SU-DHL-6 (cell line): ENCODE measurements around the gene SEMA5A.

Source experiments
- H2AFZ ChIP-seq: fragments of 200-600 bp; sonication (generic); 2 replicates; pipeline ENCODE4 v1.6.1; 2014; ENCODE audit warnings: low read depth, mild to moderate bottlenecking, moderate library complexity, mixed read lengths, antibody characterized with exemption, low read length; ENCODE audit not compliant: severe bottlenecking
- H3F3A ChIP-seq: fragments of 200-600 bp; shearing (Covaris generic); 2 replicates; pipeline ENCODE4 v1.6.0; 2016; ENCODE audit warnings: antibody characterized with exemption, mild to moderate bottlenecking; ENCODE audit not compliant: insufficient read depth
- H3K27ac ChIP-seq: fragments of 200-600 bp; sonication (generic); 2 replicates; pipeline ENCODE4 v1.5.1; 2016; ENCODE audit warnings: low read depth, mild to moderate bottlenecking, low read length, moderate library complexity, mixed read lengths
- H3K27me3 ChIP-seq: fragments of 200-600 bp; sonication (generic), shearing (Covaris generic); 2 replicates; pipeline ENCODE4 v1.6.0; 2014; ENCODE audit warnings: mild to moderate bottlenecking, low read length
- H3K36me3 ChIP-seq: fragments of 200-600 bp; sonication (generic); 2 replicates; pipeline ENCODE4 v1.6.1; 2014; ENCODE audit warnings: mild to moderate bottlenecking, low read length, mixed read lengths
- H3K4me2 ChIP-seq: fragments of 300-600, 200-600 bp; shearing (Covaris generic), sonication (generic); 2 replicates; pipeline ENCODE4 v1.6.0; 2014; ENCODE audit warnings: low read length, low read depth, mild to moderate bottlenecking; ENCODE audit not compliant: poor library complexity, severe bottlenecking
- H3K4me3 ChIP-seq: fragments of 200-600 bp; sonication (generic); 2 replicates; pipeline ENCODE4 v1.5.1; 2014; ENCODE audit warnings: antibody characterized with exemption, low read length, mild to moderate bottlenecking, mixed read lengths; ENCODE audit not compliant: insufficient read depth, poor library complexity, severe bottlenecking
- H3K79me2 ChIP-seq: fragments of 200-600 bp; sonication (generic); 2 replicates; pipeline ENCODE4 v1.6.1; 2014; ENCODE audit warnings: mild to moderate bottlenecking, low read length, moderate library complexity; ENCODE audit not compliant: insufficient read depth
- H3K9ac ChIP-seq: fragments of 200-600 bp; sonication (generic); 2 replicates; pipeline ENCODE4 v1.7.0; 2014; ENCODE audit warnings: mild to moderate bottlenecking, low read length
- H3K9me2 ChIP-seq: fragments of 200-600 bp; sonication (generic); replicated peaks from 2 replicates; pipeline ENCODE4 v1.6.1; 2014; ENCODE audit warnings: low read length; ENCODE audit not compliant: insufficient read depth
- H3K9me3 ChIP-seq: fragments of 200-600 bp; sonication (generic); 2 replicates; pipeline ENCODE4 v1.6.1; 2014; ENCODE audit warnings: low read length, mixed read lengths; ENCODE audit not compliant: insufficient read depth
- H4K20me1 ChIP-seq: fragments of 200-600 bp; sonication (generic); 2 replicates; pipeline ENCODE4 v1.6.1; 2014; ENCODE audit warnings: low read depth, mild to moderate bottlenecking, antibody characterized with exemption, low read length, moderate library complexity, mixed read lengths
- EZH2phosphoT487 ChIP-seq: fragments of 200-600 bp; sonication (generic), shearing (Covaris generic); conservative IDR thresholded peaks from 2 replicates; pipeline ENCODE4 v1.6.1; 2018; ENCODE audit warnings: mild to moderate bottlenecking, antibody characterized with exemption, low read length, moderate library complexity, mixed read lengths
- TF ChIP-seq, protein P1 (sequence below): fragments of 200-600 bp; sonication (generic); IDR thresholded peaks from one replicate; pipeline ENCODE4 v1.5.1; 2017; ENCODE audit warnings: antibody characterized with exemption, mild to moderate bottlenecking, low read length, moderate library complexity; ENCODE audit not compliant: insufficient read depth, poor library complexity, severe bottlenecking

The SEMA5A gene

GRCh38 chr5:9245071-9245470, 300.8 kb downstream of the SEMA5A start:
- Histone ChIP-seq H3K27me3 (no peaks in the 10 kb centered on the region), H3K79me2 (no peaks in the 10 kb centered on the region), H3K9ac (no peak overlapping the region), H3K27ac (no peak overlapping the region), H3K4me2 (no peak overlapping the region), H4K20me1 (no peaks in the 10 kb centered on the region), H3F3A (no peaks in the 10 kb centered on the region), H3K9me2 (no peaks in the 10 kb centered on the region), H2AFZ (no peak overlapping the region), H3K4me3 (no peak overlapping the region), H3K36me3 (no peaks in the 10 kb centered on the region), H3K9me3 (no peaks in the 10 kb centered on the region)
- TF ChIP-seq, protein P1, sequence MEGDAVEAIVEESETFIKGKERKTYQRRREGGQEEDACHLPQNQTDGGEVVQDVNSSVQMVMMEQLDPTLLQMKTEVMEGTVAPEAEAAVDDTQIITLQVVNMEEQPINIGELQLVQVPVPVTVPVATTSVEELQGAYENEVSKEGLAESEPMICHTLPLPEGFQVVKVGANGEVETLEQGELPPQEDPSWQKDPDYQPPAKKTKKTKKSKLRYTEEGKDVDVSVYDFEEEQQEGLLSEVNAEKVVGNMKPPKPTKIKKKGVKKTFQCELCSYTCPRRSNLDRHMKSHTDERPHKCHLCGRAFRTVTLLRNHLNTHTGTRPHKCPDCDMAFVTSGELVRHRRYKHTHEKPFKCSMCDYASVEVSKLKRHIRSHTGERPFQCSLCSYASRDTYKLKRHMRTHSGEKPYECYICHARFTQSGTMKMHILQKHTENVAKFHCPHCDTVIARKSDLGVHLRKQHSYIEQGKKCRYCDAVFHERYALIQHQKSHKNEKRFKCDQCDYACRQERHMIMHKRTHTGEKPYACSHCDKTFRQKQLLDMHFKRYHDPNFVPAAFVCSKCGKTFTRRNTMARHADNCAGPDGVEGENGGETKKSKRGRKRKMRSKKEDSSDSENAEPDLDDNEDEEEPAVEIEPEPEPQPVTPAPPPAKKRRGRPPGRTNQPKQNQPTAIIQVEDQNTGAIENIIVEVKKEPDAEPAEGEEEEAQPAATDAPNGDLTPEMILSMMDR: no peak
- no peak for TF ChIP-seq EZH2phosphoT487

DNA sequence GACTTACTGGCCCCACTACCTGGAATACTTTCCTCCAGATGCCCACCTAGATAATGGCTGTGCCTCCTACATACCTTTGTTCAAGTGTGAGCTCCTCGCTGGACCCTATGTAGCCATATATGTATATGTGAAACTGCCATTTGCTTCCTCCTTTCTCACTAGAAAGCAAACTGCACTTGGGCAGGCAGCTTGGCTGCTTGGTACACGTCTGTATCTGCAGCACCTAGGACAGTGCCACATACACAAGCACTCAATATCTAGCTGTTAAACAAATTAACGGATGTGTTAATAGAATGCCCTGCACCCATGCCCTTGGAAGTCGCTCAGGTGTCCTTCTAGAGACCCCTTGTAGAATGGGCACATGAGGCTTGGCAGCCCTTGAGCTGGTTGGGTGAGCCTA, 301.5 kb downstream of the SEMA5A start:
- no peaks in the 10 kb centered on the region for H3K27me3 ChIP-seq
- H3F3A ChIP-seq: no peaks in the 10 kb centered on the region
- no peaks in the 10 kb centered on the region for H3K9me2 ChIP-seq
- no peak overlapping the region for H3K27ac ChIP-seq
- H4K20me1 ChIP-seq: no peaks in the 10 kb centered on the region
- no peaks in the 10 kb centered on the region for H3K79me2 ChIP-seq
- H3K9me3 ChIP-seq: no peaks in the 10 kb centered on the region
- H3K4me3 ChIP-seq: no peak overlapping the region
- H2AFZ ChIP-seq: no peak overlapping the region
- TF ChIP-seq EZH2phosphoT487: no peak
- TF ChIP-seq, protein P1: no peak
- no peak overlapping the region for H3K9ac ChIP-seq
- no peaks in the 10 kb centered on the region for H3K36me3 ChIP-seq
- no peak overlapping the region for H3K4me2 ChIP-seq

DNA sequence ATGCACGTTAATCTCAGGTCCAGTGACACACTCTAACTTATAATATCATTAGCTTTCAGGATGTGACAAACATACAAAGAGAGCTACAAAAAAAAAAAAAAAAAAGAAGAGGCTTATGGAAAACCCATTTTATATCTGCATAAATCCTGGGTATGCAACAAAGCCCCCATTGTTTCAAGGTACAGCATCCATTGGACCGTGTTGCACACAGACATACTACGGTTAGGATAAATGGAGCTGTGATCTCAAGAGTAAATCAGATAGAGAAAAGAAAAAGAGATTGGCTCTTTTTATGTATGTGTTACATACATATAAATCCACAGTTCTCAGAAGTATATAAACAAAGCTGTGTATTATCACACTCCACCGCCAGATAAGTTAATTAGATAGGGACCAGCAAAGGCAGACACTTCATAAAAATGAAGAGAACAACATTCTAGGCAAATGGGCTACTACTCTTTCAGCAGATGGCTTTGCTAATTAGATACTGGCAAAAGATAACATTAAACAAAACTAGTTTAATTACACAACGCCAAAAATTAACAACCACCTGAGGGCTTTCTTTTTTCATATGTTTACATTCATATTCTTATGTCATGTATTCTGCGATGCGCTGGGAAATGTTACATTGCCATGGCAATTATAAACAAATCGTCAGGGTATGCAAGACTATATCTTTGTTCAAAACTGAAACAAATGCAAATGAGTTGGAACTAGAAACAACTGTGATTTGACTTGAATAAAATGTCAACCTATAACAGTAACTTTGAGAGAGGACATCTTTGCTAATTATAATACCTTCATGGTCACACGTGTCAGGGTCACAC, 304.2 kb downstream of the SEMA5A start:
- H3K79me2 ChIP-seq: no peaks in the 10 kb centered on the region
- no peak overlapping the region for H2AFZ ChIP-seq
- no peaks in the 10 kb centered on the region for H3K9me3 ChIP-seq
- no peaks in the 10 kb centered on the region for H3K27me3 ChIP-seq
- no peak overlapping the region for H3K4me3 ChIP-seq
- H3K36me3 ChIP-seq: no peaks in the 10 kb centered on the region
- no peaks in the 10 kb centered on the region for H4K20me1 ChIP-seq
- H3K9me2 ChIP-seq: no peaks in the 10 kb centered on the region
- no peak overlapping the region for H3K27ac ChIP-seq
- H3F3A ChIP-seq: no peaks in the 10 kb centered on the region
- H3K9ac ChIP-seq: no peak overlapping the region
- no peak overlapping the region for H3K4me2 ChIP-seq
- TF ChIP-seq, protein P1: no peak
- no peak for TF ChIP-seq EZH2phosphoT487
